HCT116 (cell line): Measurements from ENCODE around the gene NCOR1. TPM values are rescaled to one million over a fixed set of nuclear protein-coding genes. Genes with fewer than 3 reads are reported as not detected.

Source experiments
- ATAC-seq: fragments of 200-7000 bp; cut with Tn5 transposase; 2 replicates; pipeline ENCODE4 v1.9.1; 2020; ENCODE audit warnings: mild to moderate bottlenecking, moderate library complexity
- BruUV-seq: library from RNA; stranded (reverse); fragments of 400-500 nt; replicated peaks from 2 replicates; lab custom pipeline; 2021; lab: Mats Ljungman, UMichigan
- CTCF ChIA-PET: fragments of 300-600 bp; sonication (Branson Sonifier 250); formaldehyde crosslinking; loops from one replicate; lab custom pipeline; 2021; ENCODE audit warnings: antibody characterized with exemption; lab: Charles Lee
- POLR2A ChIA-PET: fragments of 300-600, 350-600 bp; sonication (Branson Sonifier 250); formaldehyde crosslinking; loops from one replicate; lab custom pipeline; 2021; ENCODE audit warnings: antibody characterized with exemption; lab: Charles Lee
- RAD21 ChIA-PET, 2 experiments: fragments of 300-600 bp; sonication (Branson Sonifier 250); formaldehyde crosslinking; loops; one replicate each; lab custom pipeline; 2023; ENCODE audit warnings: low total read pairs in 2 of 2; ENCODE audit not compliant: uncharacterized antibody in 2 of 2, unreplicated experiment in 2 of 2, low non-redundant PET in 1 of 2; lab: Charles Lee
- DNase-seq: peaks from one replicate; pipeline ENCODE4 v3.0.0-alpha.2; 2010; ENCODE audit warnings: low read depth, low spot score
- H2AFZ ChIP-seq: fragments of 200-600 bp; shearing (Covaris generic), sonication (generic); 2 replicates; pipeline ENCODE4 v1.6.1; 2017; ENCODE audit warnings: low read depth, mixed run types, mixed read lengths, antibody characterized with exemption, low read length; ENCODE audit not compliant: poor library complexity, severe bottlenecking
- H3K27ac ChIP-seq: 2 replicates; pipeline ENCODE4 v1.5.1; 2012; ENCODE audit warnings: low read depth, low read length
- H3K27me3 ChIP-seq: fragments of 200-600 bp; sonication (generic); 2 replicates; pipeline ENCODE4 v1.6.1; 2016; ENCODE audit warnings: mixed run types, low read length, mixed read lengths; ENCODE audit not compliant: insufficient read depth
- H3K36me3 ChIP-seq, 2 experiments: fragments of 200-500 bp in 1 of 2; fragments of 200-600 bp in 1 of 2; sonication (Bioruptor generic) in 1 of 2; sonication (generic) in 1 of 2; 2 replicates each; pipeline versions ENCODE4 v1.5.1 to v1.6.1; 2014 to 2016; ENCODE audit warnings: low read length in 2 of 2, inconsistent platforms in 1 of 2, mixed read lengths in 1 of 2, mixed run types in 1 of 2; ENCODE audit not compliant: insufficient read depth in 2 of 2, control insufficient read depth in 1 of 2
- H3K4me1 ChIP-seq, 2 experiments: fragments of 200-600 bp in 1 of 2; sonication (generic) in 1 of 2; 2 replicates each; pipeline versions ENCODE4 v1.5.1 to v1.6.1; 2012 to 2017; ENCODE audit warnings: low read length in 2 of 2, inconsistent platforms in 1 of 2, mild to moderate bottlenecking in 1 of 2, mixed read lengths in 1 of 2, mixed run types in 1 of 2, moderate library complexity in 1 of 2; ENCODE audit not compliant: insufficient read depth in 2 of 2, control insufficient read depth in 1 of 2
- H3K4me2 ChIP-seq: fragments of 200-600 bp; sonication (generic); 2 replicates; pipeline ENCODE4 v1.6.1; 2017; ENCODE audit warnings: mixed run types, low read length, mixed read lengths
- H3K4me3 ChIP-seq, 2 experiments: fragments of 200-600 bp in 1 of 2; sonication (generic) in 1 of 2; replicated peaks in 1 of 2; 2 replicates each; pipeline ENCODE4 v1.5.1; 2011 to 2016; ENCODE audit warnings: low read length in 2 of 2, control low read depth in 1 of 2, low read depth in 1 of 2, mild to moderate bottlenecking in 1 of 2, mixed read lengths in 1 of 2, mixed run types in 1 of 2
- H3K79me2 ChIP-seq: fragments of 200-600 bp; sonication (generic); 2 replicates; pipeline ENCODE4 v1.6.1; 2017; ENCODE audit warnings: mild to moderate bottlenecking, mixed run types, low read length, moderate library complexity, mixed read lengths; ENCODE audit not compliant: insufficient read depth
- H3K9ac ChIP-seq: fragments of 200-600 bp; sonication (generic); 2 replicates; pipeline ENCODE4 v1.6.1; 2016; ENCODE audit warnings: low read length, mixed read lengths
- H3K9me2 ChIP-seq: fragments of 200-600 bp; sonication (generic), shearing (Covaris generic); 2 replicates; pipeline ENCODE4 v1.6.1; 2017; ENCODE audit warnings: mixed run types, mild to moderate bottlenecking, moderate library complexity; ENCODE audit not compliant: insufficient read depth
- H3K9me3 ChIP-seq, 2 experiments: fragments of 200-500 bp in 1 of 2; fragments of 200-600 bp in 1 of 2; sonication (Bioruptor generic) in 1 of 2; sonication (generic) in 1 of 2; 2 replicates each; pipeline ENCODE4 v1.6.1; 2014 to 2017; ENCODE audit warnings: low read length in 2 of 2, mixed read lengths in 2 of 2, inconsistent platforms in 1 of 2, low read depth in 1 of 2, mild to moderate bottlenecking in 1 of 2, mixed run types in 1 of 2, moderate library complexity in 1 of 2; ENCODE audit not compliant: control insufficient read depth in 1 of 2, insufficient read depth in 1 of 2
- H4K20me1 ChIP-seq: fragments of 200-600 bp; sonication (generic), shearing (Covaris generic); 2 replicates; pipeline ENCODE4 v1.6.1; 2017; ENCODE audit warnings: mixed run types, mild to moderate bottlenecking, moderate library complexity; ENCODE audit not compliant: insufficient read depth
- CBX3 ChIP-seq: IDR thresholded peaks from 2 replicates; pipeline ENCODE4 v1.6.1; 2012; ENCODE audit warnings: low read depth
- CTCF ChIP-seq, 3 experiments: fragments of 200-600 bp in 1 of 3; sonication (generic) in 1 of 3; IDR thresholded peaks in 2 of 3; conservative IDR thresholded peaks in 1 of 3; 2 replicates each; pipeline ENCODE4 v1.5.1; 2012 to 2017; ENCODE audit warnings: low read depth in 2 of 3, low read length in 2 of 3, antibody characterized with exemption in 1 of 3, borderline replicate concordance in 1 of 3, control low read depth in 1 of 3, mild to moderate bottlenecking in 1 of 3, mixed read lengths in 1 of 3, mixed run types in 1 of 3, moderate library complexity in 1 of 3; ENCODE audit not compliant: insufficient read depth in 1 of 3
- EGR1 ChIP-seq: IDR thresholded peaks from 2 replicates; pipeline ENCODE4 v1.6.1; 2012; ENCODE audit warnings: low read depth
- ELF1 ChIP-seq: IDR thresholded peaks from 2 replicates; pipeline ENCODE4 v1.6.1; 2012; ENCODE audit warnings: low read depth, borderline replicate concordance
- EZH2 ChIP-seq: fragments of 200-600 bp; sonication (generic); IDR thresholded peaks from 2 replicates; pipeline ENCODE4 v1.6.1; 2017; ENCODE audit warnings: antibody characterized with exemption, mixed run types
- MAX ChIP-seq: IDR thresholded peaks from 2 replicates; pipeline ENCODE4 v1.6.1; 2012
- POLR2A ChIP-seq: IDR thresholded peaks from 2 replicates; pipeline ENCODE4 v1.7.0; 2011; ENCODE audit warnings: borderline replicate concordance; ENCODE audit not compliant: insufficient read depth, insufficient read length; ENCODE audit errors: extremely low read depth
- POLR2AphosphoS5 ChIP-seq: IDR thresholded peaks from 2 replicates; pipeline ENCODE4 v1.6.1; 2011; ENCODE audit warnings: mild to moderate bottlenecking, low read depth, low read length, moderate library complexity
- RAD21 ChIP-seq: IDR thresholded peaks from 2 replicates; pipeline ENCODE4 v1.6.1; 2012; ENCODE audit warnings: low read depth, mild to moderate bottlenecking
- SIN3A ChIP-seq: IDR thresholded peaks from 2 replicates; pipeline ENCODE4 v1.6.1; 2012; ENCODE audit warnings: low read depth
- SP1 ChIP-seq: IDR thresholded peaks from 2 replicates; pipeline ENCODE4 v1.6.1; 2012; ENCODE audit warnings: low read depth
- SRF ChIP-seq: IDR thresholded peaks from 2 replicates; pipeline ENCODE4 v1.6.1; 2012; ENCODE audit warnings: low read depth
- TCF7L2 ChIP-seq: IDR thresholded peaks from 2 replicates; pipeline ENCODE4 v1.7.0; 2011; ENCODE audit warnings: borderline replicate concordance, inconsistent platforms; ENCODE audit not compliant: insufficient read depth, insufficient read length; ENCODE audit errors: extremely low read depth
- YY1 ChIP-seq: IDR thresholded peaks from 2 replicates; pipeline ENCODE4 v1.6.1; 2011; ENCODE audit warnings: low read length, low read depth, moderate library complexity, mild to moderate bottlenecking; ENCODE audit not compliant: insufficient replicate concordance; ENCODE audit errors: extremely low read depth
- ZFX ChIP-seq: fragments of 450-650 bp; IDR thresholded peaks from 2 replicates; pipeline ENCODE4 v1.6.1; 2017
- ZNF274 ChIP-seq: fragments of 200-500 bp; sonication (Bioruptor generic); IDR thresholded peaks from 2 replicates; pipeline ENCODE4 v1.6.1; 2014; ENCODE audit warnings: mild to moderate bottlenecking, low read depth, low read length, inconsistent platforms
- intact Hi-C: fragments of 100-400 bp; cut with micrococcal nuclease; formaldehyde crosslinking; loops from 2 replicates; pipeline ENCODE4 v1.10.0; 2022
- total RNA-seq: library from RNA; stranded (reverse); gene quantifications from one replicate; pipeline ENCODE4 v1.2.1, GENCODE V29; 2021; ENCODE audit not compliant: unreplicated experiment

NCOR1 gene
- total RNA-seq, 1 experiment from 2014 or later, result 43.7 TPM

- Histone ChIP-seq H3K9me2 (no peaks in the 10 kb centered on the region), H3K36me3 (no peaks in the 10 kb centered on the region), H3K9ac (no peak overlapping the region), H3K9me3 (no peaks in the 10 kb centered on the region), H3K4me3 (no peak overlapping the region), H2AFZ (no peak overlapping the region), H3K79me2 (no peaks in the 10 kb centered on the region), H4K20me1 (no peaks in the 10 kb centered on the region), H3K27me3 (no peaks in the 10 kb centered on the region), H3K4me2 (no peak overlapping the region), H3K27ac (no peak overlapping the region), H3K4me1 (peaks cover 0 to 2% of the 10 kb centered on the region in 2 experiments; a peak in 1 of 4 replicates)
- ChIA-PET CTCF (no interaction called here), POLR2A (no interaction called here), RAD21 (no interaction called here)
- no peak for DNase-seq
- intact Hi-C loops, result no loop called here
- no TSS peak for BruUV-seq
- no peak for TF ChIP-seq POLR2A
- ATAC-seq, result no peak
These were observed 44.6 kb upstream of the NCOR1 start for GRCh38 chr17:16259926-16260325.

- Histone ChIP-seq H3K4me2 (no peak overlapping the region), H3K9ac (no peak overlapping the region), H4K20me1 (no peaks in the 10 kb centered on the region), H3K4me3 (no peak overlapping the region), H3K9me2 (no peaks in the 10 kb centered on the region), H3K27me3 (no peaks in the 10 kb centered on the region), H3K27ac (no peak overlapping the region), H3K36me3 (no peaks in the 10 kb centered on the region), H3K9me3 (no peaks in the 10 kb centered on the region), H2AFZ (no peak overlapping the region), H3K79me2 (no peaks in the 10 kb centered on the region), H3K4me1 (no peaks in the 10 kb centered on the region)
- TF ChIP-seq POLR2AphosphoS5 (no peak), EZH2 (no peak), MAX (no peak), ZNF274 (no peak), SP1 (no peak), ZFX (no peak), RAD21 (no peak), ELF1 (no peak), SRF (no peak), YY1 (no peak), CBX3 (no peak), CTCF (IDR thresholded peaks at IDR 0.05 in 2 of 3, conservative IDR thresholded peaks at IDR 0.05 in 1 of 3; ENCODE audit: borderline replicate concordance in 1 of 3, insufficient read depth in 1 of 3, low read depth in 2 of 3, low read length in 2 of 3) (no peak), SIN3A (no peak), TCF7L2 (no peak), EGR1 (no peak), POLR2A (no peak)
- ChIA-PET CTCF (no interaction called here), POLR2A (no interaction called here), RAD21 (no interaction called here)
- ATAC-seq (no peak), DNase-seq (no peak)
- intact Hi-C loops, result no loop called here
- BruUV-seq, result no TSS peak
These were observed 43.6 kb upstream of the NCOR1 start for GRCh38 chr17:16258901-16259300.
